GM18505 (cell line): Measurements from ENCODE around the gene UNC93B1.

Source experiments
- ATAC-seq: cut with Tn5 transposase; IDR thresholded peaks from one replicate; pipeline ENCODE4 v1.9.1; 2021; ENCODE audit not compliant: unreplicated experiment
- POLR2A ChIP-seq: IDR thresholded peaks from 4 replicates; pipeline ENCODE4 v1.6.1; 2011; ENCODE audit warnings: borderline replicate concordance; ENCODE audit not compliant: insufficient read depth, insufficient read length; ENCODE audit errors: extremely low read depth

Gene UNC93B1

GRCh38 chr11:68043349-68044144 is 39.6 kb upstream of the UNC93B1 start:
- TF ChIP-seq POLR2A: no peak
- no peak for ATAC-seq

- no peak for ATAC-seq
- TF ChIP-seq POLR2A: no peak
These were observed 39.1 kb upstream of the UNC93B1 start for GRCh38 chr11:68043029-68043348.

GRCh38 chr11:68042219-68043028 is 38.5 kb upstream of the UNC93B1 start:
- no peak for TF ChIP-seq POLR2A
- ATAC-seq: no peak

- no peak for ATAC-seq
- TF ChIP-seq POLR2A: no peak
These were observed 37.8 kb upstream of the UNC93B1 start for GRCh38 chr11:68041617-68042218.

GRCh38 chr11:68040957-68041591 is 37.2 kb upstream of the UNC93B1 start:
- no peak for ATAC-seq
- TF ChIP-seq POLR2A: no peak

- no peak for ATAC-seq
- TF ChIP-seq POLR2A: peak; percentile 45
These were observed 36.4 kb upstream of the UNC93B1 start for GRCh38 chr11:68040101-68040956.

GRCh38 chr11:68039526-68040086 is 35.7 kb upstream of the UNC93B1 start:
- no peak for TF ChIP-seq POLR2A
- no peak for ATAC-seq

- no peak for ATAC-seq
- TF ChIP-seq POLR2A: peak; percentile 90
These were observed 35.0 kb upstream of the UNC93B1 start, which contains the start of gene TCIRG1 for GRCh38 chr11:68038718-68039525. Gene TCIRG1, plus strand, starts transcription at chr11:68039025. Its CDS starts 2,247 bp downstream, at chr11:68041272.

- no peak for TF ChIP-seq POLR2A
- ATAC-seq: no peak
These were observed 34.4 kb upstream of the UNC93B1 start for GRCh38 chr11:68038226-68038717.

GRCh38 chr11:68037411-68038225 is 33.7 kb upstream of the UNC93B1 start:
- no peak for ATAC-seq
- no peak for TF ChIP-seq POLR2A

- TF ChIP-seq POLR2A: no peak
- no peak for ATAC-seq
These were observed 32.9 kb upstream of the UNC93B1 start for GRCh38 chr11:68036717-68037239.
